Posterior vena cava (tissue), 2 donors: Measurements from ENCODE around the gene RNF141. TPM values are rescaled to one million over a fixed set of nuclear protein-coding genes. Genes with fewer than 3 reads are reported as not detected.

Source experiments
- DNase-seq: peaks from one replicate; pipeline ENCODE4 v3.0.0-alpha.2; 2020; ENCODE audit warnings: low spot score
- intact Hi-C, 2 donors: fragments of 100-400 bp; cut with DNase I; formaldehyde crosslinking; loops; one replicate each; pipeline versions ENCODE4 v1.14.1 to v1.14.2; 2022 to 2023
- total RNA-seq, 2 donors: library from RNA; stranded (reverse); fragmentation: NEBNext Ultra II Directional; extraction: Animal tissue kit (Norgen Biotek cat#: 25700); gene quantifications; one replicate each; pipeline ENCODE4 v1.2.1, GENCODE V29; 2021
- donor health status: DM: yes; HTN: yes; CAD: no.
- donor health status: DM: yes; HTN: yes; CAD: no.

RNF141 gene
- total RNA-seq, 2 donors from 2014 or later, result 24.7 to 25.3 TPM

DNA sequence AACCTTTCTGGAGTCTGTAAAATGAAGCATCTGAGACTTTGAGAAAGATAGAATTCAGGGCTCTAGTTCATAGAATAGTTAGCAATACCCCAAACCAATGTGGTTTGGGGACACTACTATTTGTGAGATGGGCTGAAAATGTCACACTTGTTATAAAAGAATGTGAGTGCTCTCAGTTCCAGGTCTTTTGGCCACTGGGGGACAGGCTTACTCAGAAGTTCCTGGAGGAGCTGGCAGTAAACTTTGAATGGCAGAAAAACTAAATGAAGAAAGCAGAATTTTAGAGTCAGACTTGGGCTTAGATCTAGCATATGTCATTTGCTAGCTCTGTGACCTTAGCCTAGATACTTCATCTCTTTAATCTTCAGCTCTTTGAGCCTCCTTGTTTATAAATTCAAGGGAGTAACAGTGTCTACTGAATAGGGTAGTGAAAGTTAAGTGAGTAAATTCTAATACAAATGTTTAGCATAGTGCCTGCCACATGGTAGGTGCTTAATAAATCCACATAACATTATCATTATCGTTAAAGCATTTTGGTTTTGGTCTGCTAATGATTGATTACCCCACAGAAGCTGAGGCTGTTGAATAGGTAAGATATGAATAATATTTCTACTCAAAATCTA lies 23.8 kb upstream of the RNF141 start:
- no peak for DNase-seq
- intact Hi-C loops, result no loop called here

DNA sequence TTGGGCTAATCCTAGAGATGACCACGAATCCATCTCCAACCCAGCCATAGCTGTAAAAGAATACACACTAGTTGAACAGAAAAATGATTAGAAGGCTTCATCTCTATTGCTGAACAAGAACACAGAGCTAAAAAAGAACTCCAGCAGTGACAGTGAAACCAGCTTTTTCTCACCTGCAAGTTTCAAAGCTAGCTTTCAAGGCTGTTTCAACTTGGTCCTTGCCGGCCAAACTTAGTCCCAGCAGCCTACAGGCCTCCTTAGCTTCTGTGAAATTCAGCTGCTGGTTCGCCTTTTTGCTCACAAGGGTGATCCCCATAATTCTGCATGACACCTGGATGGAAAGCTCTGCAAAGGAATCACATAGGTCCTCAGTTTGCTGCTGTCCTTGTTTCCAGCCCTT lies 23.0 kb upstream of the RNF141 start:
- no peak for DNase-seq
- intact Hi-C loops, result no loop called here

DNA sequence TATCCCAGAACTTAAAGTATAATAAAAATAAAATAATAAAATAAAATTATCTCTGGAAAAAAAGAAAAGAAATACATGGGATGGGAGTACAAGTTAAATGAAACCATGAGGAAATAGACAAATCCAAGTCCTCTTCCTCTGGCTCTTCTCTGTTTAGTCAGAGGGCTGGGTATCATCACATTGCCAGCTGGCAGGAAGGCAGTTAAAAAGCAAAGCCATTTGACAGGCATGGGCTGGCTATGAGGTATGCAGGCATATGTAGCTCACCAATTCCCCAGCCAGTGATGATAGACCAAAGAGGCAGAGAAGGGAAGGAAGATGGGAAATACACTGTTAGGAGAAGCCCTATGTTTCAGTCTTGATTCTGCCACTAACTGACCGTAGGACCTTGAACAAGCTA lies 21.0 kb upstream of the RNF141 start:
- no peak for DNase-seq
- intact Hi-C loops, result no loop called here

DNA sequence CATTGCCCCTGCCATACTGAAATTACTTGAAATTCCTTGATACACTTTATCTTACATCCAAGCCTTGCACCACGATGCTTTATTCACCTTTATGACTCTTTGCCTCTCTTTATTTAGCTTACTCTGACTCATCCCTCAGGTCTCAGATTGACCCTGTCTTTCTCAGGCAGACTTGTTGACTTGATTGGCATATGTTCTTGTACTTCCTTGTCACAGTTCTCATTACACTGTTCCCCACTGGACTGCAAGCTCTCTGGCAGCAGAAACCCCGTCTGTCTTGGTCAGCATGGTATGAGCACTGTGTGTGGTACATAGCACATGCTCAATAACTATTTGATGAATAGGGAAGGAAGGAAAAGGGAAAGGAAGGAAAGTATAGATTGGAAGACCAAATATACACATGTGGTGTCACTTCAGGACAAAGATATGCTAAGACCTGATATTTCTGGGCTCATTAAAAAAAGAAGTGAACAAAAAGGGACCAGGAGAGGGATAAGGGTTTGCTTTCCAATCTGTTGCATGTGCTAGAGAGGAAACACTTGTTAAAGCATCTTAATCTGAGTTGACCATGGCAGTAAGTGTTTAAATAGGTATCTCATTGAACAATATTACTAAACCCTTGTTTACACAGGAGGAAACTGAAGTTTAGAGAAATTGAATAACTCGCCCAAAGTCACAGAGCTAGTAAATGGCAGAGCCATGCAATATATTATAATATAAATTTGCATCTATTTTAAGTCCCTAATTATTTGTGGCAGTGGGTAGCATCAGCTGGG lies 20.2 kb upstream of the RNF141 start:
- DNase-seq, result no peak
- intact Hi-C loops, result no loop called here

DNA sequence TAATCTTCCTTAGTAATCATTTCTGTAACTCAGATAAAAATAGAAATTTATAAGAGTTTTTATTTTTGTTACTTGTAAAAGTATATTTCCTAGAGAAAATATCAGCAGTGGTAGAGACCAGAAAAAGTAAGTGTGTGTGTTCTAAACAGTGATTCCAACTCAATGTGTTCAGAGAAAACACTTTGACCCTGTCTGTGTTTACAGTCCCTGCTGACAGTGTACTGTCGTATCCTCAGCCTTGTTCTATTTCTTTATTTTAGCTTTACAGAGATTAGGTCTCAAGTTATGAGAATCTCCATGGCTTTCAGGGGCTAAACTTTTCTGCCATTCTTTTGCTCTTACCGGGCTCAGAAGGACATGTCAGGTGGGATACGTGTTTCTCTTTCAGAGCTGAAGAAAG lies 17.3 kb upstream of the RNF141 start:
- intact Hi-C loops, result no loop called here
- no peak for DNase-seq

DNA sequence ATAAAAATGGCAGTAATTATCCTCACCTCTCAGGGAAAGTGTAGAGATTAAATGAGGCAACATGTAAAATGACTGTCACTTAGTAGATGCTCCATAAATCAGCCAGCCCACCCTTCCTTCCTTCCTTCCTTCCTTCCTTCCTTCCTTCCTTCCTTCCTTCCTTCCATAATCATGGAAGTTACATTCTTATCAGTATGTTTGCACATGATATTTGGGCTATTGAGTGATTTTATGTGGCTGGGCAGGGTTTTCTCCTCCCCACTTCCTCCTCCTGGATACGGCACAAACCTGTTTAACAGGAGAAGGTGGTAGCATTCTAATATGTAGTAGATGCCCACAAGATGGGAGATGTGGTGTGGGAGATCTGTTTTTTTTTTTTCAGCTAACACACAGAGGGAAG lies 15.6 kb upstream of the RNF141 start:
- intact Hi-C loops, result no loop called here

DNA sequence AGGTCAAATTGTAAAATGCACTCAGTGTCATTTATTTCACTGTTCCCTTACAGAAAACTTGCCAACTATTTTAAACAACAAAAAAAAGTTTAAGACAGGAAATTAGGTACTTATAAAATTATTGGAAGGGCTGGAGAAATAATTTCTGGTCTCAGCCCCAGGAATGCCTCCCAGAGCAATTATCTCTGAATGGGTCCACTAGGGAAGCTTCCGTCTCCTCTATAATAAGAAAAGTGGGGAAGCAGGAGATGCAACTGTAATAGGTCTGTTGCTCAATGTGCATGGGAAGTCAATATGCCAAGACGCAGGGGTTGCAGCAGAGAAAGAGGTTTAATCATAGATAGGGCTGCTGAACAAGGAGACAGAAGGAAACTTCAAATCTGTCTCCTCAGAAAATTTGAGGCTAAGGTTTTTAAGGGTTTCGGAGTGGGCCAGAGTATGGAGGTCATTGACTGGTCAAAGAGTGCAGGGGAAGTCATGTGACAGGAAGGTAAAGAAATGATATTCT lies 10.9 kb upstream of the RNF141 start:
- intact Hi-C loops, result no loop called here
- DNase-seq, result no peak

More for the DNA sequence above, 15.6 kb upstream of the RNF141 start:
- DNase-seq, result no peak

DNA sequence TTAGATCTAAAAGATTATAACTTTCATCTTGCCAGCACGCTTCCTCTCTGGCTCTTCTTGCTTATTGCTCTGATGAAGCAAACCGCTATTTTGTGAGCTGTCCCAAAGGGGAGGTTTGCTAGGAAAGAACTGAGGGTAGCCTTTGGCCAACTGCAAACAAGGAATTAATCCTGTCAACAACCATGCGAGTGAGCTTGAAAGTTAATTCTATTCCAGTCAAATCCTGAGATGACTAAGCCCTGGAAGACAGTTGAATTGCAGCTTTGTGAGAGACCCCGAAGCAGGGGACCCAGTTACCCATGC lies 10.3 kb upstream of the RNF141 start:
- no peak for DNase-seq
- intact Hi-C loops, result no loop called here

DNA sequence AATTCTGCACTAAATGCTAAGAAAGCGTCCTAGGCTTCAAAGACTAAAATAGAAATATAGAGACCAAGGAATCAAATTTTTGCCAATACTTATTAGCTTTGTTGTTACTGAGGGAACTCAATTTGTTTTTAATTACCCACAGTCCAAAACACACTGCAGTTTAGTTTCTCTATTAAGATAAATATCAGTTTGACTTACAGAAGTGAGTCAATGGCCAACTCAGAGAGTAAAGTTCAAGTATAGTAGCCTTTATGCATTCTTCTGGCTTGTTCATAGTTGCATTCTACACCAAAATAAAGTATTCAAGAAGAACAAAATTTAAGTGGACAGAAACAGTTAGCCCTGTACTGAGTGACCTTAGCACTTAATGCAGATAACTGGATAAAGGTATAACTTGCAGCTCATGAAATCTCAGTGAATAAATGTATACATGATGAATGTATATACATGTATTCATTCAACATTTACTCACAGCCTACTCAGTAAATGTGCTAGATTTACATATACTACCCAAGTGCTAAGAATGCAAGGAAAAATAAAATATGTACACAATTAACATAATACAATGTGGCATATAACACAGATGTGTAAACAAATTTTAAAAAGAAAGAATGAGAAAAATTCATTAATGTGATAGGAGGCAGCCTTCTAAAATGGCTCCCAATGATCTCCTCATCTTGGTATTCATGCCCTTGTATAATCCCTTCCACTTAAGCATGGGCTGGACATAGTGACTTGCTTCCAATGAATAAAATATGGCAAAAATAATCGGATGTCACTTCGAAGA lies 9.7 kb upstream of the RNF141 start:
- intact Hi-C loops, result no loop called here
- no peak for DNase-seq

DNA sequence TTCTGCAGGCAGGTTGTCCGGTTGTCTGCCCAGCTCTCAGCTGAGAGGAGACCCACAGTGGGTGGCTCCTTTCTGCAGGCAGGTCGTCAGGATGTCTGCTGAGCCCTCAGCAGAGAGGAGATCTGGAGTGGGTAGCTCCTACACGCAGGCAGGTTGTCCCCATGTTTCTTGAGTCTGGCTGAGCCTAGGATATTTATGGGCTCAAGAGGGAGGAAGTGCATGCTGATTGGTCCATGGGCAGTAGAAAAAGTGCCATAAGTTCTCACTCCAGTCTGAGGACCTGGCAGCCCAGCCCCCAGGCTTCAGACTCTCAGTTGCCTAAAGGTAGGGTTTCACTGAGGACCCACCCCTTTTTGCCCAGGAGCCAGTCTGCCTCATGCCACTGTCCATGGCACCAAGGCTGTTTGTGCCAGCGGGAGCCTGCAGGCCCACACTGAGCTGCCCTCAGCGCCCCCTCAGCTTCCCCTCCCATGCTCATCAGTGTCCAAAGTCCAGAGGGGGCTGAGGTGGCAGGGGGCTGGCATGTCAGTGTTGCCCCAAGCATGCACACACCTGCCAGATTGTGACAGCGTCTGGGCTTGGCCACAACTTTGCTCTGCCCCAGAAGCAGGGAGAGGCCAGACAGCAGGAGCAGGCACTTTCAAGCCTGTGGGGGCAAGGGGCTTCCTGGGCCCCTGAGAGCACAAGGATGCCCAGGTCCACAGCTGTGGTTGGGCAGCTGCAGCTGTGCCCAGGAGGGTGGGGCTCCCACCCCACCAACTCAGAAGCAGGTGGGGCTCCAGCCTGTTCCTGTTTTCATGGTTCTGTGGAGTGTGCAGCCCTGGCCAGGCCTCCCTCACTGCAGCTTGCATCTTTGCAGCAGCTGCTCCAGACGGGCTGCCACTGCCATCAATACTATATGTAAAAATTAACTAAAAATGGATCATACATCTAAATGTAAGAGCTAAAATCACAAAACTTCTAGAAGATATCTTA lies 3.8 kb upstream of the RNF141 start:
- intact Hi-C loops, result loop anchor here in 1 of 2 donors (10.0 kb wide), 1 partner anchor 140 kb away; no protein-coding TSS in a partner anchor
- DNase-seq, result no peak

DNA sequence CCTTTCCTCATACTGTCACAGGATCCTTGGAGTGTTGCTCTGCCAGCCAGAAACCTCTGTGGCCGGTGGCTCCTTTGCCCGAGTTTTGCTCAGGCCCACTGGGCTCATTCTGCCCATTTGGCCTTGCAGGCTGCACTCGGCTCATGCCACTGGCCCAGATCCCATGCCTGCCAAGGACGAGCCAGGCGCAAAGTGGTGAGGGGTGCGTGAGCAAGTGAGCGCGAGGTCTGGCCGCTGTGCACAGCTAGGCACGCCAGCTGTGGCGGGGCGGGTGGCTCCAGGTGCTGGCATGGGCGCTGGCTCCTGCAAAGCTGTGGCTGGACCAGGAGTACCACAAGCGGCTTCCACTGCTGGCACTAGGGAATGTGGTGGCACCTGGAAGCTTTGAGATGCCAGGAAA lies 2.8 kb upstream of the RNF141 start:
- intact Hi-C loops, result loop anchor here in 1 of 2 donors (10.0 kb wide), 1 partner anchor 139 kb away; no protein-coding TSS in a partner anchor
- DNase-seq, result peak; percentile 72

DNA sequence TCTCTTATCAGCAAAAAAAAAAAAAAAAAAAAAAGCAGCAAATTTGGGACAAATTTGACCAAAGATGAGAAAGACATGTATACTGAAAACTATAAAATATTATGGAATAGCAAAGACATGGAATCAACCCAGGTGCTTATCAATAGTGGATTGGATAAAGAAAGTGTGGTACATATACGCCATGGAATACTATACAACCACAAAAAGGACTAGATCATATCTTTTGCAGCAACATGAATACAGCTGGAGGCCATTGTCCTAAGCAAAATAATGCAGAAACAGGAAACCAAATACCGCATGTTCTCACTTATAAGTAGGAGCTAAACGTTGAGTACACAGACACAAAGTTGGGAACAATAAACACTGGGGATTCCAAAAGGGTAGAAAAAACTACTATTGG lies 1.8 kb upstream of the RNF141 start:
- intact Hi-C loops, result loop anchor here in 1 of 2 donors (10.0 kb wide), 1 partner anchor 138 kb away; no protein-coding TSS in a partner anchor
- DNase-seq, result no peak

DNA sequence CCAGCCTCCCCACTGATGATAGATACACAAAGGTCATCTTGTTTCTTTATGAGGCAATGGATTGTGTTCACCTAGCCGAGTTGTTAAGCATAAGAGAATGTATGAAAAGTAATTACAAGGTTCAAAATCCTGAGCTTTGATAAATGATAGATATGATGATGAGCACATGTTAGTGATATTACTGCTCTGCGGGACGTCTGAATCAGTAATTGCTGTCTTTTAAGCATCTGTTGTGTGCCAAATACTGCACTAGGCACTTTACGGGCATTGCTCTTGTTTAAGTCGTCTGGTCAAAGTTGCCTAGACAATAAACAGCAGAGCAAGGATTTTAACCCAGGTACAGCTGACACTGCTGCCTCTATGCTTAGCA lies 559 bp upstream of the RNF141 start:
- DNase-seq, result no peak
- intact Hi-C loops, result loop anchor here in 1 of 2 donors (10.0 kb wide), 1 partner anchor 137 kb away; no protein-coding TSS in a partner anchor

DNA sequence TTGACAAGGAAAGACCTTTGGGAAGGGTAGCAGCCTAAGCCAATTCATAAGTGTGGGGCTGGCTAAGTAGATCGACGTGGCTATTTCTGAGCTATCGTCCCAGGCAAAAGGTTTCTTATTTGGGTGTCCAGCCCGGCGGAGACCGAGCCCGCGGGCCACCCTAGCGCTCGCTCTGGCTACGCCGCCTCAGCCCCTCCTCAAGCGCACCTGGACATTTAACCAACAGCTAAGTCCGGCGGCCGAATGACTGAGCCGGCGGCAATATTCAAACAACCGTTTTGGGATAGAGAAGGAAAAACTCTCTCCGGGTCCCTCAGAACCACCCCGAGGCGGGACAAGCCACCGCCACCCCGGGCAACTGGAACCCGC lies 457 bp downstream of the RNF141 start:
- intact Hi-C loops, result loop anchor here in 1 of 2 donors (10.0 kb wide), 1 partner anchor 136 kb away; no protein-coding TSS in a partner anchor
- DNase-seq, result peak; percentile 82

DNA sequence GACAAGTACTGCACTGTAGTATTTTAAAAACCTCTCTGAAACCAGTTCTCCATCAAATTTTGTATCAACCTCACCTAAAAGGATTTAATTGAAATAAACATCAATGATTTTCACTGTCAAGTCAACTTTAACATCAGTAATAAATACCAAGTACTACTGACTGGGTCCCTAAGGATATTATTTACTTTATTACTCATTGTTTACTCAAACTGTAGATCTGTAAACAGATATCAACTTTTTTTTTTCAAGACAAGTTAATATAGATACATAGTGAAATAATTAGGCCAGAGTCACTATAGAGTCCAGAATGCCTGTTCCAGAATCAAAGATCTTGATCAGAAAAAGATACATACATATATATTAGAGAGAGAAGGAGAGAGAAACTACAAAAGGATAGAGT lies 1.6 kb downstream of the RNF141 start:
- no peak for DNase-seq
- intact Hi-C loops, result no loop called here

DNA sequence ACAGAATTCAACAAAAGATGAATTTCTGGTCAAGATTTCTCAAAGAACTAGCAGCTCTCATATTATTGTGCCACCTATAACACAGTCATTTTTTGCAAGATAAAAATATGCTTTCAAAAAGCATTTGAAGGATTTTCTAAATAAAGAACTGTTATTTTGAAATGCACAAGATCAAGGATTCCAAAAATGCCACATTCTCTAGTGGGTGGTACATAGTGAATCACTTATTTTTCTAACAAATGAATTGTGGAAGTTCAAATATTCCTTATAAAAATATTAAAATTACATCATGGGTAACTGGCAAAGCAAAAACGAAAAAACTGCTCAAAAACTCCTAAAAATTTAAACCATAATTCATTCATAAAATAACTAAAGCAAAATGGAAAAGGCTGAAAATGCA lies 2.1 kb downstream of the RNF141 start:
- no peak for DNase-seq
- intact Hi-C loops, result no loop called here

DNA sequence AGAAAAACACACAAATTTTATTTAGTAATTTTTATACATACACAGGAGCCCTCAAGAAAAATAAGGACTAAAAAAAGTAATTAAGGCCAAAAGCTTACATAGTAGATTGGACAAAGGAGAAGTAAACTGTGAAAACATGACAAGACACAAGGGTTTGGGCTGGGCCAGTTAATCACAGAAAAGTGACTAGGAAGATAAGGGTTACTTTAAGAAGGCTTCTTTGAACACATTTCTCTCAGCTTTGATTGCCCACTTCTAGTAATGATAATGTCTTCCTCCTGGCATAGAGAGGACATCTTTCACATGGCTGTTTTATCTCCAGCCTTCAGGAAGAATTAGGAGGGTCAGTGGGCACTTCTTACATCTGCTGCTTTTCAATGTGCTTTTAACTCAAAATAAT lies 3.4 kb downstream of the RNF141 start:
- intact Hi-C loops, result no loop called here
- DNase-seq, result no peak

DNA sequence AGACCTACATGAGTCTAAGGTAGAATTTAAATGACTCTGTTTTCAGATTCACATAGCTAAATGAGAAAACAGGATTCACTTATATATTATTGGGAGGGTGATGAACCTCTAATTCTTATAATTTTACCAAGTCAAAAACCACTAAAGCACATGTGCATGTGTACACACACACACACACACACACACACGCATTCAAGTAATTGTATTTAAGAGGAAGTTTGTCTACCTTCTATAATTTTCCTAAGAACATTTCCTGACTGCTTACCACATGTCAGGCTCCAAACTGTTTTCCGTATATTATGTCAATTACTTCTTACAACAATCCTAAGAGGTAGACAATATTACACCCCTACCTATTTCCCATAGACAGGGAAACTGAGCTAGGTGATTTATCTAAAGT lies 6.7 kb downstream of the RNF141 start:
- no peak for DNase-seq
- intact Hi-C loops, result no loop called here

DNA sequence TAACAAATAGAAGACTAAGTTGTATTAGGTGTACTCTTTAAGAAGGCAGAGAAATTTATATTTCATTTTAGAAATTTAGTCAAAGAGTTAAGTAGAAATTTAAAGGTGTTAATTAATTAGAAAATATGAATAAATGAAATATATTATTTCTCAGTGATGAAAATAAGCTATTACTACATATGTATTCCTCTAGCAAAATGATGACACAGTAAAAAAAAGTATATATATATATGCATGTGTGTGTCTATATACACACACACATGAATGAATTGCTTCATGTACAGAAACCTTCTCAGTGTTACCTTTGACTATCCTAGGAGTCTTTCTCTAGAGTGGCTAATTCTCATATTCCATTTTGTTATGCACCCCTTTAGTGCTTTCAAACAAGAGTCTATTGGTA lies 7.7 kb downstream of the RNF141 start:
- intact Hi-C loops, result no loop called here
- DNase-seq, result no peak
